Common myeloid progenitor, CD34-positive (primary cell): ENCODE measurements around the gene C11orf21.

Experiments
- CTCF ChIA-PET: fragments of 350-600 bp; sonication (Branson Sonifier 250); formaldehyde crosslinking; loops from one replicate; lab custom pipeline; 2021; ENCODE audit warnings: antibody characterized with exemption; lab: Charles Lee
- POLR2A ChIA-PET: fragments of 350-600 bp; sonication (Branson Sonifier 250); formaldehyde crosslinking; loops from one replicate; lab custom pipeline; 2021; ENCODE audit warnings: antibody characterized with exemption; lab: Charles Lee
- DNase-seq, 3 donors: peaks; one replicate each; pipeline versions ENCODE4 v3.0.0 to v3.0.0-alpha.2; 2013
- H3K27ac ChIP-seq, 2 experiments: 1 replicate in 1 of 2; 2 replicates in 1 of 2; pipeline ENCODE4 v1.7.0; 2013; ENCODE audit warnings: inconsistent platforms in 2 of 2, low read length in 2 of 2, mild to moderate bottlenecking in 2 of 2, low read depth in 1 of 2, moderate library complexity in 1 of 2; ENCODE audit not compliant: severe bottlenecking in 2 of 2, insufficient read depth in 1 of 2, poor library complexity in 1 of 2
- H3K27me3 ChIP-seq, 5 experiments: replicated peaks in 2 of 5; 1 replicate in 3 of 5; 2 replicates in 2 of 5; pipeline versions ENCODE4 v1.6.1 to v1.7.0; 2013; ENCODE audit warnings: low read length in 4 of 5, mild to moderate bottlenecking in 2 of 5, moderate library complexity in 2 of 5, inconsistent platforms in 1 of 5; ENCODE audit not compliant: insufficient read depth in 5 of 5, control insufficient read depth in 4 of 5
- H3K36me3 ChIP-seq, 4 experiments: 1 replicate in 2 of 4; 2 replicates in 2 of 4; pipeline versions ENCODE4 v1.6.1 to v1.7.0; 2013; ENCODE audit warnings: low read length in 3 of 4, control low read depth in 1 of 4, mild to moderate bottlenecking in 1 of 4; ENCODE audit not compliant: control insufficient read depth in 4 of 4, insufficient read depth in 4 of 4
- H3K4me1 ChIP-seq, 4 experiments: 1 replicate in 3 of 4; 2 replicates in 1 of 4; pipeline versions ENCODE4 v1.6.1 to v1.7.1; 2013; ENCODE audit warnings: low read length in 3 of 4, mild to moderate bottlenecking in 3 of 4, control low read depth in 1 of 4, inconsistent platforms in 1 of 4, moderate library complexity in 1 of 4; ENCODE audit not compliant: control insufficient read depth in 4 of 4, insufficient read depth in 4 of 4; ENCODE audit errors: control extremely low read depth in 1 of 4
- H3K4me3 ChIP-seq, 7 experiments: 1 replicate in 4 of 7; 2 replicates in 3 of 7; pipeline versions ENCODE4 v1.5.1 to v1.7.0; 2013; ENCODE audit warnings: mild to moderate bottlenecking in 7 of 7, low read length in 6 of 7, moderate library complexity in 6 of 7, inconsistent platforms in 2 of 7, low read depth in 2 of 7, control low read depth in 1 of 7; ENCODE audit not compliant: insufficient read depth in 4 of 7, control insufficient read depth in 1 of 7; ENCODE audit errors: extremely low read depth in 1 of 7
- H3K9me3 ChIP-seq, 5 experiments: 1 replicate in 4 of 5; 2 replicates in 1 of 5; pipeline versions ENCODE4 v1.6.1 to v1.7.1; 2013; ENCODE audit warnings: low read length in 4 of 5, mild to moderate bottlenecking in 2 of 5, inconsistent platforms in 1 of 5, low read depth in 1 of 5, moderate library complexity in 1 of 5; ENCODE audit not compliant: control insufficient read depth in 4 of 5, insufficient read depth in 2 of 5; ENCODE audit errors: control extremely low read depth in 1 of 5
- WGBS: methylation state at CpG from one replicate; pipeline ENCODE4 v1.1.5; 2013; ENCODE audit not compliant: insufficient coverage; 5-methylcytosine and 5-hydroxymethylcytosine counted together

Gene C11orf21

GRCh38 chr11:2273771-2274170 lies 27.9 kb downstream of the C11orf21 start:
- 96% methylated on average over 12 of the region's 12 CpGs for WGBS
- no peak for DNase-seq
- no peaks in the 10 kb centered on the region for H3K36me3 ChIP-seq
- CTCF ChIA-PET, result interaction anchor here (0.6 to 2.7 kb wide), 3 partner anchors 76 to 1053 kb away, joined by 3 to 7 read pairs (median 3); no protein-coding TSS in a partner anchor
- H3K9me3 ChIP-seq, result peaks cover 0 to 11% (median 4%) of the 10 kb centered on the region in 5 experiments
- POLR2A ChIA-PET, result no interaction called here
- no peak overlapping the region for H3K4me3 ChIP-seq
- peaks cover 0 to 36% (median 23%) of the 10 kb centered on the region in 5 experiments for H3K27me3 ChIP-seq
- H3K27ac ChIP-seq, result no peak overlapping the region
- H3K4me1 ChIP-seq, result peaks cover 0 to 26% (median 24%) of the 10 kb centered on the region in 4 experiments

DNA sequence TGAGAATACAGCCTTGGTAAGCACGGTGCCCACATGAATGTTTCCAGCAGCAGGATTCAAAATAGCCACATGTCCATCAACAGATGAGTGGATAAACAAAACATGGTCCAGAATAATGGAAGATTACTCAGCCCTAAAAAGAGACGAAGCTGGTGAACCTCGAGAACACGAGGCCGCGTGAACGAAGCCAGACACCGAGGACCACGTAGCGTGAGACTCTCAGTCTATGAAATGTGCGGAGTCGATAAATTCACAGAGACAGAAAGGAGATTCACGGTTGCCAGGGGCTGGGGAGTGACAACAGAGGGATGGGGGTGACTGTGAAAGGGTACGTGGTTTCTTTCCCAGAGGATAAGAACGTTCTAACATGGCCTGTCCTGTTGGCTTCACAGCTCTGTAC lies 28.4 kb downstream of the C11orf21 start:
- H3K9me3 ChIP-seq, result peaks cover 0 to 9% (median 0%) of the 10 kb centered on the region in 5 experiments
- ChIA-PET CTCF (interaction anchor here (0.6 to 2.7 kb wide), 3 partner anchors 75 to 1053 kb away, joined by 3 to 7 read pairs (median 3); no protein-coding TSS in a partner anchor), POLR2A (no interaction called here)
- no peak for DNase-seq
- H3K27ac ChIP-seq, result no peak overlapping the region
- H3K4me3 ChIP-seq, result no peak overlapping the region
- peaks cover 0 to 36% (median 23%) of the 10 kb centered on the region in 5 experiments for H3K27me3 ChIP-seq
- over 99% methylated on average over 12 of the region's 15 CpGs for WGBS
- H3K36me3 ChIP-seq, result no peaks in the 10 kb centered on the region
- H3K4me1 ChIP-seq, result peaks cover 0 to 30% (median 27%) of the 10 kb centered on the region in 4 experiments

DNA sequence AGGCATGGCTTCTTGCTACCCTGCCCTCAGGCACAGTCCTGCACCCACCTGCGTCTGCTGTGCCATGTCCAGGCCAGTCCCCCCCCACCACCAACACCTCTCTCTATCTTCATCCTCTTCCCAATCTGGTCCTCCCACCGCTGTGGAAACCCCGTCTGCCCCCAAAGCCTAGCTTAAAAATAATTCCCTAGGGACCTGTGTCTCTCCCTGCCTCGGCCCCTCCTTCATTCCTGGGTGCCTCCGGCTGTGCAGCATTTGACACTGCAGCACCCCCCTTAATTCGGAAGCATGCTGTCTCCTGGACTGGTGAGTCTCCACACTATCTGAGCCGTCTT lies 28.8 kb downstream of the C11orf21 start:
- ChIA-PET CTCF (interaction anchor here (1.3 to 2.7 kb wide), 2 partner anchors 75 to 78 kb away, joined by 3 to 7 read pairs; no protein-coding TSS in a partner anchor), POLR2A (no interaction called here)
- WGBS, result 98% methylated on average over 7 of the region's 7 CpGs
- Histone ChIP-seq H3K9me3 (peaks cover 0 to 5% (median 0%) of the 10 kb centered on the region in 5 experiments), H3K27ac (no peak overlapping the region), H3K27me3 (peaks cover 0 to 36% (median 23%) of the 10 kb centered on the region in 5 experiments), H3K36me3 (no peaks in the 10 kb centered on the region), H3K4me1 (peaks cover 0 to 30% (median 27%) of the 10 kb centered on the region in 4 experiments), H3K4me3 (no peak overlapping the region)
- DNase-seq, result no peak

DNA sequence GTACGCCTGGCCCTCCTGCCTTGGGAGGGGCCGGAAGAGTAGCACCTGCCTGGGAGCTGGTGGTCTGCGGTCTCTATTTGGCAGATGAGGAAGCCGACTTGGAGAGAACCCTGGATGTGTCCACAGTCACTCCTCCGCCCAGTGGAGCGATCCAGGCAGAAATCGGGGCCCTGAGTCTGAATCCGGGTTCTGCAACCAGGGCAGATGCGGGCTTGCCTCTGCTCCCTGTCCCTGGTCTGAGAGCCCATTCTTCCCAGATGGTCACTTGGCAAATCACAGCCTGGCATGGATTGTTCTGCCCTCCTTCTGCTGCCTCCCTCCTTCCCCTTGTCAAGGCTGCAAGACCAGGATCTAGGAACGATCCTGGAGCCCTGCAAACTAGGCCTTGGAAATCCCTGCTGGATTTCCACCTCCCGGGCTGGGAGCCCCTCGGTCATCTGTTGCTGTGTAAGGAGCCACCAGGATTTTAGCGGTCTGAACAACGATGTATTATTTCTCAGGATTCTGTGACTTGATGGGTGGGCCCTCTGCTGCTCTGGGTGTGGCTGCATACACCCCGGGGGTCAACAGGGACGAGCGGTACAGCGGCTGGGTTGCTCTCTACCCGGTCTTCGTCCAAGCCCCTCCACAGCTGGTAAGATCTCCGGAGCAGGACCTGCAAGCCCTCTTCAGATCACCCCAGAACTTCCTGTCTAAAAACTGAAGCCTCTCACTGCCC lies 29.3 kb downstream of the C11orf21 start:
- peaks cover 0 to 30% (median 27%) of the 10 kb centered on the region in 4 experiments for H3K4me1 ChIP-seq
- POLR2A ChIA-PET, result no interaction called here
- H3K27me3 ChIP-seq, result peaks cover 0 to 36% (median 23%) of the 10 kb centered on the region in 5 experiments
- no peak overlapping the region for H3K4me3 ChIP-seq
- no peak for DNase-seq
- 94% methylated on average over 19 of the region's 21 CpGs for WGBS
- H3K36me3 ChIP-seq, result no peaks in the 10 kb centered on the region
- CTCF ChIA-PET, result interaction anchor here (2.7 kb wide), 1 partner anchor 74 kb away, joined by 7 read pairs; no protein-coding TSS in a partner anchor
- H3K9me3 ChIP-seq, result peaks cover 0 to 3% (median 0%) of the 10 kb centered on the region in 5 experiments
- H3K27ac ChIP-seq, result no peak overlapping the region

GRCh38 chr11:2271327-2272227 lies 30.1 kb downstream of the C11orf21 start:
- Histone ChIP-seq H3K9me3 (peaks cover 0 to 3% (median 0%) of the 10 kb centered on the region in 5 experiments), H3K36me3 (no peaks in the 10 kb centered on the region), H3K27me3 (peaks cover 0 to 36% (median 23%) of the 10 kb centered on the region in 5 experiments), H3K27ac (no peak overlapping the region), H3K4me1 (peaks cover 0 to 32% (median 28%) of the 10 kb centered on the region in 4 experiments), H3K4me3 (peak overlapping the region in 2 of 7 experiments; percentile 61 to 73)
- WGBS, result 59% methylated on average over 29 of the region's 45 CpGs
- POLR2A ChIA-PET, result interaction anchor here (0.5 kb wide), 1 partner anchor 1515 kb away, joined by 3 read pairs; no protein-coding TSS in a partner anchor
- CTCF ChIA-PET, result interaction anchor here (2.7 kb wide), 1 partner anchor 73 kb away, joined by 7 read pairs; no protein-coding TSS in a partner anchor
- no peak for DNase-seq

DNA sequence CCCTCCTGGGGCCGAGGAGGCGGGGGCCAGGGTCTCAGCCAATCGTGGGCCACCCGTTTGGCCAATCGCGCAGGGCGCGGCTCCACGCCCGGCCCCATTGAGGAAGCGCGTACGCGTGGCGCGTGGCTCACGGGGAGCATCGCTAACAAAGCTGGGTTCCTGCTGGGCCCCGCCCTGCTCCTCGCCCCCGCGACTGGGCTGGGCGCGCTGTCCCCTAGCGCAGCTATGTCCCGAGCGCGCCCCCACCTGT lies 30.7 kb downstream of the C11orf21 start:
- Histone ChIP-seq H3K4me1 (peaks cover 0 to 38% (median 34%) of the 10 kb centered on the region in 4 experiments), H3K27me3 (peaks cover 0 to 36% (median 23%) of the 10 kb centered on the region in 5 experiments), H3K36me3 (no peaks in the 10 kb centered on the region), H3K27ac (no peak overlapping the region), H3K4me3 (peak overlapping the region in 3 of 7 experiments; percentile 42 to 73 (median 61)), H3K9me3 (peaks cover 0 to 3% (median 0%) of the 10 kb centered on the region in 5 experiments)
- WGBS, result 0% methylated on average over 6 of the region's 28 CpGs
- POLR2A ChIA-PET, result interaction anchor here (0.5 kb wide), 1 partner anchor 1514 kb away, joined by 3 read pairs; no protein-coding TSS in a partner anchor
- DNase-seq, result peak; percentile 50 to 82 (median 74)
- CTCF ChIA-PET, result no interaction called here
